NK-92 (cell line): ENCODE data around the gene EFNA4.

Source experiments
- DNase-seq: peaks from one replicate; lab custom pipeline; 2025; ENCODE audit not compliant: unreplicated experiment; lab: John Stamatoyannopoulos, UW

EFNA4 gene

GRCh38 chr1:155032886-155033285 is 30.7 kb upstream of the EFNA4 start:
- DNase-seq, result no peak

GRCh38 chr1:155033524-155033923 is 30.0 kb upstream of the EFNA4 start, which contains the start of the genes DCST1 and DCST2:
Gene DCST1, plus strand, starts transcription at chr1:155033824. Its CDS starts 213 bp downstream, at chr1:155034037.
Gene DCST2, minus strand, starts transcription at chr1:155033781. Its CDS starts 80 bp downstream, at chr1:155033701.
- DNase-seq, result no peak

- DNase-seq, result no peak
Measured at GRCh38 chr1:155034318-155035208, 29.0 kb upstream of the EFNA4 start.

- DNase-seq, result no peak
Measured at GRCh38 chr1:155035936-155036335, 27.6 kb upstream of the EFNA4 start.

- DNase-seq, result no peak
Measured at GRCh38 chr1:155037043-155037442, 26.5 kb upstream of the EFNA4 start.

DNA sequence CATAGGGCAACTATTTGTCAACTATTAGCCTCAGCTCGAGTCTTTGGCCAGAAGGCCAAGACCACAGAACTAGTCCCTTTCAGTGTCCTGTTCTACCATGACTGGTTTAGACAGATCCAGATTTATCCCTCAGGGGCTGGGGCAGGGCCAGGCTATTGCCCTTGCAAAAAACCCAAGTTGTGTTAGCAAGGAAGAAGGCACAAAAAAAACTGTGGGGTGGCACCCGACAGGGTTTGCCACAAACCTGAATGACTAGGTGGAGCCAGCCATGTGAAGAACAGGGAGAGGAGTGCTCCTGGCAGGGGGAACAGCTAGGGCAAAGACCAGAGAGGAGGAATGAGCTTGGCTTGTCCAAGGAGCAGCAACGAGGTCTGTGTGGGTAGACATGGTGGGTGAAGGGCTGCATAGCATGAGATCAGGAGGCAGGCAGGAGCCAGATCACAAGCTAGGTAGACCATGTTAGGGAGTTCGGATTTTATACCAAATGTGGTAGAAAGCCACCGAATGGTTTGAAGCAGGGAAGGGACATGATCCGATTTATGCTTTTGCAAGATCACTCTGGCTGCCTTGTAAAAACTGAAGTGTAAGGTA is 25.6 kb upstream of the EFNA4 start:
- no peak for DNase-seq

- no peak for DNase-seq
Measured at GRCh38 chr1:155038602-155039307, 24.8 kb upstream of the EFNA4 start.

- DNase-seq, result no peak
Measured at GRCh38 chr1:155039308-155039669, 24.3 kb upstream of the EFNA4 start.

DNA sequence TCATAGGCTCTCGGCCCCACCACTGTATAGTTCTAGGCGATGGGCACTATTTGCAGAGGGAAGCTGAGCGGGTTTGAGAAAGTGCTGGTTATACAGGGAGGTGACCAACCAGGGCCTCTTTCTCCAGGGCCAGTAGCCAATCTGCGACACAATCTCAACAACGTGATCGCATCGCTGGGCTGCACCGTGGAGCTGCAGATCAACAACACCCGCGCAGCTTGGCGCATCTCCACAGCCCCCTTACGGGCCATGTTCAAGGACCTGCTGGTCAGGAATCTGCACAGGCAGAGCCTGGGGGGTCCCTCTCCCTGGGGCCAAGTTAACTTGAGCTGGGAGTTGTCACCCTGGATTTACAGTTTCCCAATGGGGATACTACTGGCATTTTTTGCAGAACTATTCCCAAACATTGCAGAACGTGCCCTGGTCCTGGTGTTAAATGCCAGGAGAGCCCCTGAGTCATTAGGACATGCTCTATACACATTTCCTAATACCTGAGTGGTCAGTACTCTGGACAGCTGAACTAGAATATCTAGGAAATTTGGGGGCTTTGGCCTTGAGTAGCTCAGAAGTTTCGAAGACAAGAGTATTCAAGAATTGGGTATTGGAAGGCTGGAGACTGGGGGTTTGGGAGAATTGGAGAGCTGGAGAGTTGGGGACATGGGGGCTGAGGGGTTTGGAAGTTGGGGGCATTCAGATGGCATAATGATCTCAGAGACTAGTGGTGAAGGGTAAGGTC is 23.0 kb upstream of the EFNA4 start:
- DNase-seq, result no peak

DNA sequence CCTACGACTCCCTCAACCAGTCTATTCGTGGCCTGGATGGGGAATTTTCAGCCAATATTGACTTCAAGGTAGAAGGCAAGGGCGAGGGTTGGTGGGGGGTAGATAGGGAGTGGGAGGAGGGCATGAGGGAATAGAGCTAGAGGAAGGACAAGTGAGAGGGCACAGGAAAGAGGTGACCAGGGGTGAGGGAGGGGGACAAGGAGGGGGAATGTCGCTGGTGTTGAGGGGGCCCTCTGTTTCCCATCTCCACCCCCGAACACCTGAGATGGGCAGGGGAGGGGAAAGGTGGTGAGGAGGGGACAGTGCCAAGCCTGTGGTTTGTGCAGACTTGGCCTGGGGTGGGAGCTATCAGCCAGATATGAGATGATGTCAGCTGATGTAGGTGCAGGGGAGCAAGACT is 20.8 kb upstream of the EFNA4 start:
- DNase-seq, result no peak

DNA sequence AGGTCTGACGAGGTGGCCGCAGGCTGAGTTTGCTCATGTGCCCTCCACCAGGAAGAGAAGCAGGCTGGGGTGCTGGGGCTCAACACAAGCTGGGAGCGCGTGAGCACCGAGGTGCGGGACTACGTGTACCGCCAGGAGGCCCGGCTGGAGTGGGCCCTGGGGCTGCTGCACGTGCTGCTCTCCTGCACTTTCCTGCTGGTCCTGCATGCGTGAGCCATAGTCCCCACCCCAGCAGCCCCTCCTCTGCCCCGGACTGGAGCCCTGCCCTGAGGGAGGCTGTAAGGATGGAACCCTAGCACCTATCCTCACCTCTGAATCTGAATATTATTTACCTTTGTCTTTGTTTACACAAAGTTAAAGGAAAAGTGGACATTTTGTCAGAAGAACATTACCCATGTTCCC is 20.2 kb upstream of the EFNA4 start:
- DNase-seq, result no peak

DNA sequence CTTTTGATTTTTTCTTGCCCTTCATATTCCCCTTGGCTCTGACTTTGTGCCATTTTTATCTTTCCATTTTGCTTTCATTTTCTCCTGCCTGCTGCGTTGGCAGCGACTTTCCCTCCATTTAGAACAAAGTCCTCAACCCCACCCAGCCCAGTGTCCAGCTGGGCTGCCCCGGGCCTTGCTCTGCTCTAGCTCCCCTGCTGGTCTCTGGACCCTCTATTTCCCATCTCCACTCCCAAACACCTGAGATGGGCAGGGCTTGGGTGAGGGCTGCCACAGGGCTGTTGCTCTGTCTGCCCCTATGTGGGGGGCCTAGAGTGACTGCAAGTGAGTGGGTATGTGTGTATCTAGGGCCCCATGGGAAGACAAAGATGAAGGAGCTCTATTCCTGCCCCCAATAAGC is 19.7 kb upstream of the EFNA4 start:
- DNase-seq, result no peak

GRCh38 chr1:155044365-155044764 is 19.2 kb upstream of the EFNA4 start:
- no peak for DNase-seq

GRCh38 chr1:155044812-155045657 is 18.5 kb upstream of the EFNA4 start:
- no peak for DNase-seq

DNA sequence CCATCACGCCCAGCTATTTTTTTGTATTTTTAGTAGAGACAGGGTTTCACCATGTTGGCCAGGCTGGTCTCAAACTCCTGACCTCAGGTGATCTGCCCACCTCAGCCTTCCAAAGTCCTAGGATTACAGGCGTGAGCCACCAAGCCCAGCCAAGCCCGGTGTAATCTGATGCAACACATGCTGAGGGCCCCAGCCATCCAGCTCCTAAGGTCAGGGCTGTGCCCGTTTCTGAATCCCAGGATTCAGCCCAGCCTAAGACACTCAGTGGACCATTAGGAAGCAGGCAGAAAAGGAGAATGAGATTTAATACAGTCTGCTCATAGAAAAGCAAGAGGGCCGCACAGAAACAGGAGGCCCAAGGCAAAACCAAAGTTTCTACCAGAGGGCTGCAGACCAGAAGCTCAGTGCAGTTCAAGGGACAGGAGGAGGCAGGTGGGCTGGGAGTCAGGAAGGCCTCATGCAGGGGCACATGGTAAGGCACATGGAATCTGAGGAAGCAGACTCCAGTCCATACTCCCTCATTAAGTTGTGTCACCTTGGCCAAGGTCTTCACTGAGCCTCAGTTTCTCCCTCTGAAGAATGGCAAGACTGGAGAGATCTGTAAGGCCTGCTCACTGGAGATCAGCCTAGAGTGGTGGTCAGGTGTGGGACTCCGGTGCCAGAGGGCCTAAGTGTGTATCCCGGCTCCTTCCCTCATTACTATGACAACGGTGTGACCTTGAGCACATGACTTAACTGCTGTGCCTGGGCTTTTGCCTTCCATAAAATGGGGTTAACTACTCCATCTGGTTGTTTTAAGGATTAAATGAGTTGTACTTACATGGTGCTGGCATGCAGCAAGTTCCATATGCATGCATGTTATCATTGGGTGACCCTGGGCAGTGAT is 14.8 kb upstream of the EFNA4 start:
- no peak for DNase-seq

DNA sequence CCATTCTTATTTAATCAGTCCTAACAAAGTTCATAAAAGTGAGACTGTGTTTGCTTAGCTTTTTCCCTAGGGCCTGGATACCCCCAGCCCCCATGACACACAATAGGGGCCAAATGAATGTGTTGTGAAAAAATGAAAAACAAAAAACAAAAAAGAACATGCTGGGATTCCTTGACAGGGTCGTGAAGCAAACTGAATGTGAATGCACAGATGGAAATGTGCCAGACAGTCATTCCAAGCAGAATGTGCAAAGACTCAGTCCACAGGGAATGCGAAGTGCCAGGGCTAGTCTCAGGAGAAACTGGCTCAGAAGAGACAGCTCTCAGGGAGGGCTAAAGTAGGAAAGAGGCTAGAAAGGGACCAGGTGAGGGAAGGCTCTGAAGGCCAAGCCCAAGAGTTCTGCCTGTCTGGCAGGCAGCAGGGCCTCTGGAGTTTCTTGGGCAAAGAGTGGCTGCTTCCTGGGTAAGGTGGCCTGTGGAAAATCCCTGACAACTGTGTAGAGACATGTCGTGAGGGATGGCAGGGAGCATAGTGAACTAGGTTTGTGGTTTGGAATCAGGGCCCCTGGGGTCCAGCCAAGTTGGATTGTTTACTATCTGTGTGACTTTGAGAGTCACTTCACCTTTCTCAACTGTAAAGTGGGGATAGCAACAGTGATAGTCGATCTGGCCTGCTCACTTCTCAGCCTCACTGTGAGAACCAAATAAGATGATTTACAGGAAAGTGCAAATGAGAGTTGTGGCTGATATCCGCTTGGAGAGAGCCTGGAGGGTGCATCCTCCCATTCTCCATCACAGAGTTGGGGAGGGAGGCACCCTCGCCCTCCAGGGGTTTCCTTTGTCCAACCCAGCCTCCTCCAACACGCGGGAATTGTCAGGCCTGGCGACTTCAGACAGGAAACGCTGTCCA is 13.6 kb upstream of the EFNA4 start:
- DNase-seq, result no peak

DNA sequence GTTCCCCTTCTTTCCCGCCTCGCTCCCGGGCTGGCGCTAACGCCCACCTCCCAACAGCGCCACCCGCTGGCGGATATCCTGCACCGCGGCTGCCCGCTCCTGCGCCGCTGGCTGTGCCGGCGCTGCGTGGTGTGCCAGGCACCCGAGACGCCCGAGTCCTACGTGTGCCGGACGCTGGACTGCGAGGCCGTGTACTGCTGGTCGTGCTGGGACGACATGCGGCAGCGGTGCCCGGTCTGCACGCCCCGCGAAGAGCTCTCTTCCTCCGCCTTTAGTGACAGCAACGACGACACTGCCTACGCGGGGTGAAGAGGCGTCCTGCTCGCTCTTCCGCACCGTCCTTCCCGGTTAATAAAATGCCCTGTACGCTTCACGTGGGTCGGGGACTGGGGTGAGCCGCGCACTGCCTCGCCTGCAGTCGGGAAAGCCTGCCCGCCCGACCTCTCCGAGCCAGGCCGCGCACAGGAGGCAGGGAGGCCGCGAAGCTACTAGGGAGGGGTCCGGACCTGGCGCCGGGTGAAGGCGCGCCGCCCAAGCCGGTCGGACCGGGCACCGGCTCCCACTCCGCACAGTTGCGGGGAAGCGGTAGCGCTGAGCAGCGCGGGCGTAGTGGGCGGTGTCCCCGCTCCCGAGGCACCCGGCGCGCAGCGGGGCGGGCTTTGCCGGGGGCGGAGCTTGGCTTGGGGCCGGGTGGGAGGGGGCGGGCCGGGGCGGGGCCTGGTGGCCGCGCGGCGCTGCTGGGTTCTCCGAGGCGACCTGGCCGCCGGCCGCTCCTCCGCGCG is 12.8 kb upstream of the EFNA4 start, which contains the start of gene ADAM15:
TSS of gene ADAM15 (plus strand) at position 757 of the 782 bp plus-strand sequence. CDS start 71 bp downstream, outside the sequence.
- no peak for DNase-seq
